ENCODE results near the gene MR1.
A peak's percentile ranks its signal among the peaks of the same experiment; 100 is the strongest.

The MR1 gene
- total RNA-seq = 22.4 to 44.0 reads per million in 2 donors

GRCh38 chr1:181033799-181034451, at the start of gene MR1:
TSS of gene MR1 (plus strand) at chr1:181033983. CDS start at chr1:181034008, 25 bp downstream.
- peak in 3 of 5 experiments; percentile 21 to 95 (median 82) for DNase-seq

- no peak for DNase-seq
Observed at GRCh38 chr1:180988253-180988752, 45.5 kb upstream of the MR1 start.

GRCh38 chr1:180994262-180994661, 39.5 kb upstream of the MR1 start:
- peak in 1 of 5 experiments; percentile 27 for DNase-seq

- no peak for DNase-seq
Observed at GRCh38 chr1:180997843-180998504, 35.8 kb upstream of the MR1 start.

- no peak for DNase-seq
Observed at GRCh38 chr1:181001091-181001780, 32.5 kb upstream of the MR1 start.

GRCh38 chr1:181002582-181003172, 31.1 kb upstream of the MR1 start:
- DNase-seq = no peak

GRCh38 chr1:181010789-181011188, 23.0 kb upstream of the MR1 start:
- no peak for DNase-seq

GRCh38 chr1:181011301-181012202, 22.2 kb upstream of the MR1 start:
- DNase-seq = no peak

GRCh38 chr1:181012203-181012745, 21.5 kb upstream of the MR1 start:
- DNase-seq = no peak

GRCh38 chr1:181013144-181013543, 20.6 kb upstream of the MR1 start:
- peak in 1 of 5 experiments; percentile 50 for DNase-seq

GRCh38 chr1:181014477-181015250, 19.1 kb upstream of the MR1 start:
- DNase-seq = peak in 1 of 5 experiments; percentile 52

- no peak for DNase-seq
Observed at GRCh38 chr1:181015251-181015615, 18.6 kb upstream of the MR1 start.

GRCh38 chr1:181016563-181016962, 17.2 kb upstream of the MR1 start:
- DNase-seq = no peak

GRCh38 chr1:181018901-181019681, 14.7 kb upstream of the MR1 start:
- DNase-seq = no peak

- no peak for DNase-seq
Observed at GRCh38 chr1:181021159-181021558, 12.6 kb upstream of the MR1 start.

- DNase-seq = peak in 4 of 5 experiments; percentile 38 to 71 (median 44)
Observed at GRCh38 chr1:181021811-181022434, 11.9 kb upstream of the MR1 start.

- no peak for DNase-seq
Observed at GRCh38 chr1:181023265-181024057, 10.3 kb upstream of the MR1 start.

GRCh38 chr1:181028196-181028595, 5.6 kb upstream of the MR1 start:
- DNase-seq = no peak

GRCh38 chr1:181028615-181029014, 5.2 kb upstream of the MR1 start:
- DNase-seq = no peak

All from T-helper 2 cell (primary cell).